Keratinocyte (primary cell): ENCODE results near the gene CCDC122. TPM values are rescaled to one million over a fixed set of nuclear protein-coding genes. Genes with fewer than 3 reads are reported as not detected.

Source experiments
- DNase-seq: peaks from one replicate; pipeline ENCODE4 v3.0.0-alpha.2; 2011; ENCODE audit warnings: low read depth, missing footprints, low spot score
- FAIRE-seq: peaks from 2 replicates; lab custom pipeline; 2011; peaks lifted over from hg19 to GRCh38; lab: Jason Lieb, UNC
- H2AFZ ChIP-seq: 2 replicates; pipeline ENCODE4 v1.6.0; 2012; ENCODE audit warnings: low read length, control low read depth, inconsistent platforms; ENCODE audit not compliant: control insufficient read depth
- H3K27ac ChIP-seq: 2 replicates; pipeline ENCODE4 v1.5.1; 2011; ENCODE audit warnings: low read length; ENCODE audit not compliant: control insufficient read depth, insufficient read depth
- H3K27me3 ChIP-seq: 3 replicates; pipeline ENCODE4 v1.6.0; 2011; ENCODE audit warnings: low read length; ENCODE audit not compliant: control insufficient read depth, insufficient read depth; ENCODE audit errors: extremely low read depth
- H3K36me3 ChIP-seq, 2 experiments: 2 replicates in 1 of 2; 3 replicates in 1 of 2; pipeline ENCODE4 v1.5.1; 2011; ENCODE audit warnings: low read length in 2 of 2, mild to moderate bottlenecking in 1 of 2; ENCODE audit not compliant: control insufficient read depth in 2 of 2, insufficient read depth in 2 of 2; ENCODE audit errors: extremely low read depth in 1 of 2
- H3K4me1 ChIP-seq: 3 replicates; pipeline ENCODE4 v1.5.1; 2011; ENCODE audit warnings: low read length; ENCODE audit not compliant: control insufficient read depth, insufficient read depth; ENCODE audit errors: extremely low read depth
- H3K4me2 ChIP-seq: 3 replicates; pipeline ENCODE4 v1.6.0; 2011; ENCODE audit warnings: low read depth, low read length; ENCODE audit not compliant: control insufficient read depth, insufficient read depth; ENCODE audit errors: extremely low read depth
- H3K4me3 ChIP-seq, 3 experiments: fragments of 200-600 bp in 1 of 3; sonication (generic) in 1 of 3; 2 replicates in 2 of 3; 3 replicates in 1 of 3; pipeline ENCODE4 v1.5.1; 2011 to 2016; ENCODE audit warnings: low read length in 3 of 3, mild to moderate bottlenecking in 3 of 3, control low read depth in 2 of 3, inconsistent platforms in 1 of 3, low read depth in 1 of 3, mixed read lengths in 1 of 3, mixed run types in 1 of 3, moderate library complexity in 1 of 3; ENCODE audit not compliant: control insufficient read depth in 2 of 3, insufficient read depth in 2 of 3; ENCODE audit errors: extremely low read depth in 1 of 3
- H3K79me2 ChIP-seq: 2 replicates; pipeline ENCODE4 v1.6.0; 2012; ENCODE audit warnings: low read length; ENCODE audit not compliant: control insufficient read depth, insufficient read depth
- H3K9ac ChIP-seq: 3 replicates; pipeline ENCODE4 v1.6.0; 2011; ENCODE audit warnings: low read length; ENCODE audit not compliant: control insufficient read depth, insufficient read depth; ENCODE audit errors: extremely low read depth
- H3K9me1 ChIP-seq: 3 replicates; pipeline ENCODE4 v1.6.0; 2011; ENCODE audit warnings: low read length; ENCODE audit not compliant: control insufficient read depth, insufficient read depth; ENCODE audit errors: extremely low read depth
- H3K9me3 ChIP-seq: 2 replicates; pipeline ENCODE4 v1.5.1; 2012; ENCODE audit warnings: low read depth, low read length; ENCODE audit not compliant: control insufficient read depth
- H4K20me1 ChIP-seq: 3 replicates; pipeline ENCODE4 v1.6.0; 2011; ENCODE audit warnings: low read length; ENCODE audit not compliant: control insufficient read depth, insufficient read depth; ENCODE audit errors: extremely low read depth
- CTCF ChIP-seq, 3 experiments: IDR thresholded peaks in 1 of 3; conservative IDR thresholded peaks in 1 of 3; optimal IDR thresholded peaks in 1 of 3; 2 replicates in 2 of 3; 3 replicates in 1 of 3; pipeline versions ENCODE3 to v1.5.1; 2011; ENCODE audit warnings: low read length in 3 of 3, mild to moderate bottlenecking in 3 of 3, moderate library complexity in 2 of 3, control low read depth in 1 of 3, inconsistent platforms in 1 of 3; ENCODE audit not compliant: insufficient read depth in 2 of 3; ENCODE audit errors: extremely low read depth in 1 of 3
- EZH2 ChIP-seq: IDR thresholded peaks from one replicate; pipeline ENCODE4 v1.6.1; 2012; ENCODE audit warnings: inconsistent platforms, mild to moderate bottlenecking, low read length, moderate library complexity
- dilution Hi-C: fragments of 300-500 bp; cut with MboI; formaldehyde crosslinking; loops from one replicate; pipeline ENCODE4 v1.7.0; 2020; ENCODE audit warnings: low sequenced_read_pairs; ENCODE audit not compliant: extremely low pct_ligation_motif_present
- polyA plus RNA-seq, 5 experiments: library from polyadenylated mRNA; depleted of rRNA in 3 of 5; stranded (reverse) in 3 of 5; stranded (forward) in 1 of 5; unstranded in 1 of 5; fragments of >200 nt; gene quantifications; 1 replicate in 1 of 5; 2 replicates in 3 of 5; 3 replicates in 1 of 5; pipeline versions ENCODE4 v1.2.1 to v1.2.3, GENCODE V29; 2011 to 2012; ENCODE audit warnings: missing spikeins in 2 of 5, low read depth in 1 of 5, low replicate concordance in 1 of 5

CCDC122 gene
- polyA plus RNA-seq, 1 donor (not counting 4 experiments of a cell fraction or from before 2014, with no cell fraction given): 1.5 TPM

GRCh38 chr13:43911871-43912270 lies 32.3 kb upstream of the CCDC122 start:
- Histone ChIP-seq H2AFZ (no peak overlapping the region), H3K9me3 (no peaks in the 10 kb centered on the region), H3K9ac (no peak overlapping the region), H3K27me3 (no peaks in the 10 kb centered on the region), H3K79me2 (no peaks in the 10 kb centered on the region), H3K4me1 (peaks cover 4% of the 10 kb centered on the region), H3K27ac (no peak overlapping the region), H3K4me3 (no peak overlapping the region), H3K9me1 (no peaks in the 10 kb centered on the region), H4K20me1 (no peaks in the 10 kb centered on the region), H3K36me3 (no peaks in the 10 kb centered on the region), H3K4me2 (no peak overlapping the region)
- no peak for DNase-seq
- dilution Hi-C loops: no loop called here
- FAIRE-seq: no peak
- TF ChIP-seq EZH2 (no peak), CTCF (optimal IDR thresholded peaks at IDR 0.05 in 1 of 3, IDR thresholded peaks at IDR 0.05 in 1 of 3, conservative IDR thresholded peaks at IDR 0.05 in 1 of 3; ENCODE audit: extremely low read depth in 1 of 3, insufficient read depth in 2 of 3, low read length in 3 of 3) (no peak)

GRCh38 chr13:43911278-43911677 lies 31.7 kb upstream of the CCDC122 start:
- no peak overlapping the region for H3K4me3 ChIP-seq
- H4K20me1 ChIP-seq: no peaks in the 10 kb centered on the region
- H3K36me3 ChIP-seq: no peaks in the 10 kb centered on the region
- no peaks in the 10 kb centered on the region for H3K9me3 ChIP-seq
- DNase-seq (no peak), FAIRE-seq (no peak)
- H3K9ac ChIP-seq: no peak overlapping the region
- H3K4me2 ChIP-seq: no peak overlapping the region
- H3K27me3 ChIP-seq: no peaks in the 10 kb centered on the region
- H3K4me1 ChIP-seq: peaks cover 4% of the 10 kb centered on the region
- dilution Hi-C loops: no loop called here
- TF ChIP-seq EZH2 (no peak), CTCF (optimal IDR thresholded peaks at IDR 0.05 in 1 of 3, IDR thresholded peaks at IDR 0.05 in 1 of 3, conservative IDR thresholded peaks at IDR 0.05 in 1 of 3; ENCODE audit: extremely low read depth in 1 of 3, insufficient read depth in 2 of 3, low read length in 3 of 3) (no peak)
- no peaks in the 10 kb centered on the region for H3K79me2 ChIP-seq
- no peaks in the 10 kb centered on the region for H3K9me1 ChIP-seq
- no peak overlapping the region for H3K27ac ChIP-seq
- H2AFZ ChIP-seq: no peak overlapping the region
